Activated gamma-delta T cell treated with anti-CD3 and anti-CD28 coated beads, Interleukin-2, amount 50 U/mL, for 16 hours (primary cell): Measurements from ENCODE around the gene MYO1H.
"Not testable (repeated sequence)": the region's sequence is repeated elsewhere in the genome, so short reads cannot be mapped to it uniquely, and the experiment has no call there.

Experiments
- DNase-seq: peaks from one replicate; pipeline ENCODE4 v3.0.0-alpha.2; 2020; ENCODE audit warnings: low read depth

Gene MYO1H

GRCh38 chr12:109343677-109344076 lies 4.0 kb upstream of the MYO1H start:
- no peak for DNase-seq

DNA sequence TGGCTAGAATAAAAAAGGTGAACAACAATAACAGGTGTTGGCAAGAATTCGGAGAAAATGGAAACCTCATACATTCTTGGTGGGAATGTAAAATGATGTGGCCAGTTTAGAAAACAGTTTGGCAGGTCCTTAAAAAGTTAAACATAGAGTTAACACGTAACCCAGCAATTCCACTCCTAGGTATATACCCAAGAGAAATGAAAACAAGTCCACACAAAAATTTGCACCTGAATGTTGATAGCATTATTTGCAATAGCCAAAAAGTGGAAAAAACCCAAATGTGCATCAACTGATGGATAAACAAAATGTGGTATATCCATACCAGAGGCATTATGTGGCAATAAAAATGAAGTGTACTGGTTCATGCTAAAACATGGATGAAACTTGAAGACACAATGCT lies 2.3 kb upstream of the MYO1H start:
- no peak for DNase-seq

- no peak for DNase-seq
These were observed 780 bp upstream of the MYO1H start for GRCh38 chr12:109346920-109347319.

GRCh38 chr12:109352184-109352583 lies 4.5 kb downstream of the MYO1H start:
- DNase-seq: no peak

DNA sequence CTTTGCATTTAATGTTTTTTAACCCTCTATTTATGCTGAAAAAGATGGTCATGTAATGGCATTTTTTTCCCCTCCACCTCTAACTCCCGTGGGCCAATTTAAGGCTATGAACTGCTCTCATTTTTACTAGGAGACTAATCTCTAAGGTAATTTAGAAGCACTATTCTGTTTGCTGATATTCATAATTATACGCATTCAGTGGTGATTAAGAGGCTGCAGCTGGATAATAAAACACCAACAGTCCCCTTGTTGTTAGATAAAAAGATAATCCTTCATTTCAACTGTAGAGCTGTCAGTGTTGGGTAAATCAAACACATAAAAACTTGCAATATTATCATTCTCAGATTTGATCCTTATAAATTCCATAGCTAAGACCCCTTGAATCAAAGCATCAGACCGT lies 8.9 kb downstream of the MYO1H start:
- DNase-seq: no peak

- DNase-seq: no peak
These were observed 9.3 kb downstream of the MYO1H start for GRCh38 chr12:109357032-109357431.

DNA sequence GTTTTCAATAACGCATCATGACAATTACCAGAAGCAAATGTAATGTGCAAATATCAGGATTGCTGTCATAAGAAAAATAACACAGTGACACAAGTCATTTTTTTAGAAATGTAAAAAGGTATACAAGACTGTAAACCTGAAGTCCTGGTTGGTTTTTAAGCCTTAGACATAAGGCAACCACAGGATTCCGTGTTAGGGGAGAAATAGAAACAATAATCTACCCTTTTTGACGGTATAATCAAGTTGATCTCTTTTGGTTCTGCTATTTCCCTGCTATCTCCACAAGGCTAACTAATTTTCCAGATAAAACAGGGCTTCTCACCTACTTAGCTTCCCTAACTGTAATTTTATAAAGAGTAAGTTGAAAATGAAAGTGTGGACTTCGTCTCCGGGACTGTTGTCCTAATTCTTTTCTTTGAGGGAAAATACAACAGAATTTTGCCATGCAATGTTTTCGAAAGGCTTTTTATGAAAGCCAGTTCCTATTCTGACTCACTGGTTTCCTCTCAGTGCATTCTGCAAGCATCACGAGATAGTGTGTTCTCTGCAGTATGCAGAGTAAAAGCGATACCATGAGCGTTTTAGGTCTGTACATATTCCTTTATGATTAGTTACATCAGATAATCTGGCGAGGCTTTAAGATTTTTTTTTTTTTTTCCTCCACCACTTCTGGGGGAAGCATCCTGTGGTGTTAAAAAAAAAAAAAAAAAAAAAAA lies 10.6 kb downstream of the MYO1H start:
- DNase-seq: no peak

- no peak for DNase-seq
These were observed 11.5 kb downstream of the MYO1H start for GRCh38 chr12:109359131-109359690.

DNA sequence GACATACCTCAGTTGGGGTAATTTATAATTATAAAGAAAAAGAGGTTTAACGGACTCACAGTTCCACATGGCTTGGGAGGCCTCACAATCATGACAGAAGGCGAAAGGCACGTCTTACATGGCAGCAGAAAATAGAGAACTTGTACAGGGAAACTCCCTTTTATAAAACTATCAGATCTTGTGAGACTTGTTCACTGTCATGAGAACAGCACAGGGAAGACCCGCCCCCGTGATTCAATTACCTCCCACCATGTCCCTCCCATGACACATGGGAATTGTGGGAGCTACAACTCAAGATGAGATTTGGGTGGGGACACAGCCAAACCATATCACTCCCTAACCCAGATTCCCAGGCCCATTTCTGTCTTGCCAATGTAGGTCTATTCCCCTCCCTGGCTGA lies 22.1 kb downstream of the MYO1H start:
- no peak for DNase-seq

- no peak for DNase-seq
These were observed 29.5 kb downstream of the MYO1H start for GRCh38 chr12:109377139-109377685.

GRCh38 chr12:109378569-109378968 lies 30.9 kb downstream of the MYO1H start:
- DNase-seq: no peak

DNA sequence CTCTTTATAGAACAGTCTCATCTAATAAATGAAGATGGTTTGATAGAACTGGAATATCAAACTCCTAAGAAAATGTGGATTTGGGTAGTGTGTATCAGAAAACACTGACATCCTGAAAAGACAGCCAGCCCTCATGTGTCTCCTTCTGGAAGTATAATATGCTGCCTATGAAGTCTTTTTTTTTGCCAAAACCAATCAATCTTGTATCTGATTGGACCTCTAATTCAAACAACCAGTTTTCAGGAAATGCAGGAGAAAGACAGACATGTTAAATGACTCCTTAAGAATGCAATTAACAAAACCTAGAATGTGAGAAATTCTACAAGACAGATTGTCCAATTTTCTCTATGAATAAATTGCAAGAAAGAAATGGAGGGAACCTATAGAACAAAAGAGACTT lies 34.3 kb downstream of the MYO1H start:
- DNase-seq: no peak

- no peak for DNase-seq
These were observed 35.5 kb downstream of the MYO1H start for GRCh38 chr12:109383240-109383639.

DNA sequence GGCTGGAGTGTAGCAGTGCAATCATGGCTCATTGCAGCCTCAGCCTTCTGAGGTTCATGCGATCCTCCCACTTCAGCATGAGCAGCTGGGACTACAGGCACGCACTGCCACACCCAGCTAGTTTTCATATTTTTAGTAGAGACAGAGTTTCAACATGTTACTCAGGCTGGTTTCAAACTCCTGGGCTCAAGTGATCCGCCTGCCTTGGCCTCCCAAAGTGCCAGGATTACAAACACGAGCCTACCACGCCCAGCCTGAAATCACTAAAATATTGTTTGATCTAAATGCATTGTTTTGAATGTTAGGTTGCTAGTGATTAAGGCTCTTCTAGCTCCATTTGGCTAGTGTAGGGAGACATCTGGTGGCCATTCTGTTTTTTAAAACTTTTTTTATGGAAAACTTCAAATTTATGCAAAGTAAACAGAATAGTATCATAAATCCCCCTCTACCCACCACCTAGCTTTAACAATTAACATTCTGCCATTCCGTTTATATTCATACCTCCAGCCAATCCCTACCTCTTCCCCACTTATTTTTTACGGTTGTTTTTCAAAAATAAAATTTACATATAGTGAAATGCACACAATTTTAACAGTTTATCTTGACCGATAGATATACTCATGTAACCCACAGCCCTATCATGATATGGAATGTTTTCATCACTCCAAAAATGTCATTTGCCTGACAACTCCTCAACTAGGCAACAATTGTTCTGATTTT lies 37.8 kb downstream of the MYO1H start:
- no peak for DNase-seq

DNA sequence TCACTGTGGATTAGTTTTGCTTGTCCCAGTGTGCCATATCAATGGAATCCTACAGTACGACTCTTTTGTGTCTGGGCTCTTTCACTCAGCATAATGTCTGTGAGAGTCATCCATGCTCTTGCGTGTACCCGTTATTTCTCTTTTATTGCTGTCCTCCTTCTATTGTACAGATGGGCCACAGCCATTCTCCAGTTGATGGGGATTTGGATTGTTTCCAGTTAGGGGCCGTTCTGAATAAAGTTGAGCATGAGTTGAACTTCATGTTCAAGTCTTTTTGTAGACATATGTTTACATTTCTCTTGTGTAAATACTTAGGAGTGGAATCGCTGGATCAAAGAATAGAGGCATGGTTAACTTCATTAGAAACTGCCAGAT lies 38.3 kb downstream of the MYO1H start:
- DNase-seq: no peak

DNA sequence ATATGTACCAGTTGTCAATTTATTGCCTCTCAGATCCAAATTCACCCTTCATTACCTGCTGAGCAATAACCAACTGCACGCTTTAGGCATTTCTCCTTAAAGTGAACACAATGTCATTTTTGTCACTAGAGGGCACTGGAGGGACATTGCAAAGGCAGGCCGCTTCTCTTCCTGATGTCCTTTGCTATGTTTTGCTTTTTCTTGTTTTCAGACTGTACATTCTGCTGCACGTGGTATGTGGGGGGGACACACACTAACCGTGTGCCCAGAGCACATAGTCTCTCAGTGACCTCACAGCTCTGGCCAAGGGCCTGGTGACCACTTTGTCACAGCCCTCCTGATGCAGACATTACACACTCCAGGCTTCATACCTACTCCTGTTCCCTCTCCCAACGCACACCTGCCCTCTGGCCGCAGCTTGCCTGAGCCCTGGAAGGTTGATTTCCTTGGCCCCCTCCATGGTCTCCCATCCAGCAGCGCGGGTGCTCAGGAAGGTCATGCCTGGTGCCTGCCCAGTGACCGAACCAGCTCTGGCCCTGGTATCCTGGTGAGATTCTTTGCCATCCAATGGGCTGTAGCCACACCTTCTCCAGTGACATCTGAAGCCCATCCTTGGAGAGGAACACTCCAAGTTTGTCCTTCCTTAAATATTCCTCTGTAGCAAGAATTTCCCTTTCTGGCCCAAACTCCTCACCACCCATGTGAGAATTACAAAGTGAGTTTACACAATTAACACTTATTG lies 39.9 kb downstream of the MYO1H start:
- no peak for DNase-seq

DNA sequence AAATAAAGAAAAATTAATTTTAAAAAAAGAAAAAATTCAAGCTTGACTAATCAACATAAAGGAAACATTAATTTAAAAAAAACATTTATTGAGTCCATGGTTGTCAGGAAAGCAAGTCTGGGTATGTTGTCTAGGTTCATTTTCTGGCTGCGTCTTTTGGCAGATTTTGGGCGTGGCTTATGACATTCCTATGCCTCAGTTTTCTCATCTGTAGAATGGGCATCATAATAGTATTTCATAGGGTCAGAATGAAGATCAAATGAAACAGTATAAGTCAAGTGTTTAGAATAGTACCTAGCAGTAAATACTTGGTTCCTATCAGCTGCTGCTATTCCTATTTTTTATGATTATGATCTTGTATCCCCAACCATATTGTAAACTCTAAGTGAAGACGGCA lies 40.5 kb downstream of the MYO1H start:
- no peak for DNase-seq

DNA sequence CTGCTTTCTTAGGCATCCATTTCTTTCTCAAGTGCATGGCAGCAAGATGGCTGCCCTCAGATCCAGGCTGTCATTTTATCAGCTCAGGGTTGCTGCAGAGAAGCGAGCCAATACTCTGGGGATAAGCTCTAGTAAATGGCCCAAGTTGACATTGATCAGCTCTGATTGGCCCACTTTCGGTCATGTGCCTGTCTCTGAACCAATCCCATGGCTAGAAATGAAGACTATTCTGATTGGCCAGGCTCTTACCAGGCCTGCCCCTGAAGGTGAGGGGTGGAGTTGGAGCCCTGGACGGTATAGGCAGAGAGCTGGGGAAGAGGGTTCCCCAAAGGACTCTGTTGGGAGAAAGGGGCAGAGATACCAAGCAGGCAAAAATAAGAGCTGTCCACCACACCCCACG lies 41.4 kb downstream of the MYO1H start:
- DNase-seq: no peak

GRCh38 chr12:109393437-109394345 lies 46.0 kb downstream of the MYO1H start:
- DNase-seq: peak; percentile 3

DNA sequence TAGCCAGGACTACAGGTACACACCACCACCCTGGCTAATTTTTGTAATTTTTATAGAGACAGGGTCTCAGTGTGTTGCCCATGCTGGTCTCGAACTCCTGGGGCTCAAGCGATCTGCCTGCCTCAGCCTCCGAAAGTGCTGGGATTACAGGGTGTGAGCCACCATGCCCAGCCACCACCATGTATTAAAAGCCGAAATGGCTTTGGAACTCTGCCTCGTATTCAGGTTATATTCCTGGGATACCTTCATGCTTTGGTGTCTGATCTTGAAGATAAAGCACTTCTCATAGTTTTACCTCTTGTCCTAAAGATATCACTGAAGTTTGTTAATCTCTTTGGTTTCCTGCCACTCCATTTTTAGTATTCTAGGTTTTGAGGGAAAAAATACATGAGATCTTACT lies 47.2 kb downstream of the MYO1H start:
- no peak for DNase-seq

DNA sequence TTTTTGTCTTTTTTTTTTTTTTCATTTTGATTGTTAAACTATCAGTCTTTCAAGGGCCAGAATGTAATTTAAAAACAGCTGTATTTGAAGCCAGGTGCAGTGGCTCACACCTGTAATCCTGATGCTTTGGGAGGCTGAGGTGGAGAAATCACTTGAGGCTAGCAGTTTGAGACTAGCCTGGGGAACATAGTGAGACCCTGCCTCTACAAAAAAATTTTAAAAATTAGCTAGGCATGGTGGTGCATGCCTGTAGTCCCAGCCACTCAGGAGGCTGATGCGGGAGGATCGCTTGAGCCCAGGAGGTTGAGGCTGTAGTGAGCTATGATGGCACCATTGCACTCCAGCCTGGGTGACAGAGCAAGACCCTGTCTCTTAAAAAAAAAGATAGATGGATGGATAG lies 57.1 kb downstream of the MYO1H start:
- DNase-seq: not testable (repeated sequence)
